ENCODE data around the gene PPIF.

PPIF gene

DNA sequence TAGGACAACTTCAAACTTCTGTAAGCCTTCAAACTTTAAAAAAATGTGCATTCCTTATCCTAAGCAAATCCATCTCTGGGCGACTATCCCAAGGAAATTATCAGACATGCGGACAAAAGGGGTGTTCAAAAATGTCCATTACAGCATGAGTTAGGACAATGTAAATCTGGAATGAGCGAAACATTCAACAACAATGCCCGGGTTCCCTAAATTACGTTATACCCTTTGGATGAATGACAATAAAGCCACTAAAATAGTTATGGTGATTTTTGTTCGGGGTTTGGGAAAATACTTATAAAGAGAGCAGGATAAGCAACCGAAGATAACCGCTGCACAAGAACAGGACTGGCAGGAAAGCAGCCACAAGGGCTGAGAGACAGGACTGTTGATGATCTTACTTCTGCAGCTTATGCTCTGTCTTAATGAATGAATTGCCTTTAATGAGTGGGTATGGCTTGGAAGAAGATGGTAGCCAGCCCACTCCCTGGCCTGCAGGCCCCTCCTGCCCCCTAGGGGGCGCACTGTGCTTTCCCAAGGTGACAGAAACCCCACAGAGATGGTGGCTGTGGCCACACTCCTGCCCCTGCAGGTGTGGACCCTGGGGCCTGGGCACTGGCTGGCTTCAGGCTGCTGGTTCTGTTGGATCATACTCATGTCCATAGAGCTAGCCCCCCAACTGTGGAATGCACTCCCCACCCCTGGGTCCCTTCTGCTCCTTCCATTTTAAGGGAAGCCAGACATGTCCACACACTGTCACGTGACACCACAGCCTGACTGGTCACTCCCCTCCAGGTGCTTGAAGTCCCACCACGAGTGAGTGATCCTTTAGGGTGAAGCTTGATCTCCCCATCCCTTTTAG is 53.1 kb downstream of the PPIF start:
- H3K9ac ChIP-seq (ENCODE audit: low read length), result peak overlapping the region; percentile 78
- peak overlapping the region; percentile 56 to 86 for H3K18ac ChIP-seq (ENCODE audit: low read depth in 1 of 2, low read length in 2 of 2)
- peak overlapping the region; percentile 54 for H2BK120ac ChIP-seq (ENCODE audit: low read depth, low read length)
- H3K79me1 ChIP-seq (replicated peaks; ENCODE audit: low read length, poor library complexity, severe bottlenecking), result peaks cover 22% of the 10 kb centered on the region
- H3K4me3 ChIP-seq (ENCODE audit: insufficient read depth in 1 of 2, low read depth in 1 of 2, low read length in 2 of 2), result peak overlapping the region in 1 of 2 experiments; percentile 67
- peak overlapping the region; percentile 44 for H2BK15ac ChIP-seq (ENCODE audit: low read depth, poor library complexity, severe bottlenecking)
- H3K27ac ChIP-seq (ENCODE audit: low read length, poor library complexity, severe bottlenecking), result peak overlapping the region; percentile 99
- peak overlapping the region in 1 of 2 experiments; percentile 27 for H3K23ac ChIP-seq (ENCODE audit: low read length in 2 of 2)
- DNase-seq, result peak; percentile 42
- 76% methylated on average over 11 of the region's 11 CpGs for WGBS
- H2BK12ac ChIP-seq (ENCODE audit: low read length in 2 of 2), result peak overlapping the region; percentile 76 to 79
- H2AFZ ChIP-seq (ENCODE audit: low read depth, low read length), result no peak overlapping the region
- H3K14ac ChIP-seq (ENCODE audit: low read length in 2 of 2), result peak overlapping the region in 1 of 2 experiments; percentile 31
- H3K4me2 ChIP-seq (ENCODE audit: low read length, poor library complexity, severe bottlenecking), result no peak overlapping the region
- H3K4ac ChIP-seq (ENCODE audit: low read depth in 1 of 2, low read length in 2 of 2), result peak overlapping the region; percentile 54 to 90
- peaks cover 25 to 27% of the 10 kb centered on the region in 2 experiments for H3K36me3 ChIP-seq (ENCODE audit: control insufficient read depth in 1 of 2, insufficient read depth in 2 of 2, low read depth in 1 of 2, low read length in 2 of 2)
- H2BK5ac ChIP-seq (ENCODE audit: low read depth, low read length, poor library complexity, severe bottlenecking), result no peak overlapping the region
- peak overlapping the region; percentile 1 for H4K91ac ChIP-seq (ENCODE audit: low read length)
- no peaks in the 10 kb centered on the region for H3K9me3 ChIP-seq (ENCODE audit: control insufficient read depth, low read length)
- peaks cover 78% of the 10 kb centered on the region for H3K4me1 ChIP-seq (ENCODE audit: control insufficient read depth, insufficient read depth, low read depth, low read length)
- H2AK5ac ChIP-seq (ENCODE audit: low read length, severe bottlenecking), result peak overlapping the region; percentile 34
- H4K8ac ChIP-seq (ENCODE audit: low read length), result peak overlapping the region; percentile 50
- H3K27me3 ChIP-seq (ENCODE audit: control insufficient read depth in 1 of 2, insufficient read depth in 1 of 2, low read length in 2 of 2), result no peaks in the 10 kb centered on the region

- H3K9me3 ChIP-seq (ENCODE audit: control insufficient read depth, low read length), result no peaks in the 10 kb centered on the region
- H2BK5ac ChIP-seq (ENCODE audit: low read depth, low read length, poor library complexity, severe bottlenecking), result no peak overlapping the region
- H3K9ac ChIP-seq (ENCODE audit: low read length), result peak overlapping the region; percentile 78
- peak overlapping the region; percentile 32 for H2AK5ac ChIP-seq (ENCODE audit: low read length, severe bottlenecking)
- DNase-seq, result peak; percentile 63
- H2AFZ ChIP-seq (ENCODE audit: low read depth, low read length), result no peak overlapping the region
- peak overlapping the region; percentile 54 for H2BK120ac ChIP-seq (ENCODE audit: low read depth, low read length)
- peak overlapping the region in 1 of 2 experiments; percentile 67 for H3K4me3 ChIP-seq (ENCODE audit: insufficient read depth in 1 of 2, low read depth in 1 of 2, low read length in 2 of 2)
- peaks cover 25% of the 10 kb centered on the region for H3K79me1 ChIP-seq (replicated peaks; ENCODE audit: low read length, poor library complexity, severe bottlenecking)
- peak overlapping the region; percentile 76 to 79 for H2BK12ac ChIP-seq (ENCODE audit: low read length in 2 of 2)
- H4K91ac ChIP-seq (ENCODE audit: low read length), result peak overlapping the region; percentile 91
- peak overlapping the region in 1 of 2 experiments; percentile 45 for H3K14ac ChIP-seq (ENCODE audit: low read length in 2 of 2)
- 71% methylated on average over 23 of the region's 23 CpGs for WGBS
- peak overlapping the region; percentile 54 to 90 for H3K4ac ChIP-seq (ENCODE audit: low read depth in 1 of 2, low read length in 2 of 2)
- peak overlapping the region; percentile 71 for H4K8ac ChIP-seq (ENCODE audit: low read length)
- no peaks in the 10 kb centered on the region for H3K27me3 ChIP-seq (ENCODE audit: control insufficient read depth in 1 of 2, insufficient read depth in 1 of 2, low read length in 2 of 2)
- no peak overlapping the region for H3K4me2 ChIP-seq (ENCODE audit: low read length, poor library complexity, severe bottlenecking)
- H3K36me3 ChIP-seq (ENCODE audit: control insufficient read depth in 1 of 2, insufficient read depth in 2 of 2, low read depth in 1 of 2, low read length in 2 of 2), result peaks cover 25 to 27% of the 10 kb centered on the region in 2 experiments
- peak overlapping the region; percentile 99 for H3K27ac ChIP-seq (ENCODE audit: low read length, poor library complexity, severe bottlenecking)
- peak overlapping the region; percentile 56 to 67 for H3K18ac ChIP-seq (ENCODE audit: low read depth in 1 of 2, low read length in 2 of 2)
- peak overlapping the region; percentile 55 for H2BK15ac ChIP-seq (ENCODE audit: low read depth, poor library complexity, severe bottlenecking)
- peaks cover 86% of the 10 kb centered on the region for H3K4me1 ChIP-seq (ENCODE audit: control insufficient read depth, insufficient read depth, low read depth, low read length)
- H3K23ac ChIP-seq (ENCODE audit: low read length in 2 of 2), result peak overlapping the region in 1 of 2 experiments; percentile 16
Observed at GRCh38 chr10:79401015-79401921, 54.0 kb downstream of the PPIF start.

DNA sequence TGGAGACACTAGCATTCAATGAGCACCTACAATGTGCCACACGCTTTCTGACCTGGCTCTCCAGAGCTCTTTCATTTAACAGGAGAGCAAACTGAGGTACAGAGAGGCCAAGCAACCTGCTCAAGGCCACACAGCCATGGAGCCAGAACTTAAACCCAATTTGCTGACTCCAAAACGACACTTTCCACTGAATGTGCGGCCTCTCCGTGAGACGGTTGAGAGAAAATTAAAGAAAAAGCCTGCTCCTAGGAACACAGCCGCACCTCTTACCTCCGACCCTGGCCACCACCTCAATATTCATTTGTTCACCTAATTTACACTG is 55.3 kb downstream of the PPIF start:
- 94% methylated on average over 7 of the region's 7 CpGs for WGBS
- Histone ChIP-seq H3K23ac (ENCODE audit: low read length in 2 of 2) (no peak overlapping the region), H3K4ac (ENCODE audit: low read depth in 1 of 2, low read length in 2 of 2) (peak overlapping the region; percentile 78 to 96), H3K18ac (ENCODE audit: low read depth in 1 of 2, low read length in 2 of 2) (peak overlapping the region; percentile 86 to 93), H4K8ac (ENCODE audit: low read length) (peak overlapping the region; percentile 71), H4K91ac (ENCODE audit: low read length) (no peak overlapping the region), H3K79me1 (replicated peaks; ENCODE audit: low read length, poor library complexity, severe bottlenecking) (peaks cover 28% of the 10 kb centered on the region), H3K4me2 (ENCODE audit: low read length, poor library complexity, severe bottlenecking) (no peak overlapping the region), H3K14ac (ENCODE audit: low read length in 2 of 2) (no peak overlapping the region), H3K36me3 (ENCODE audit: control insufficient read depth in 1 of 2, insufficient read depth in 2 of 2, low read depth in 1 of 2, low read length in 2 of 2) (peaks cover 33 to 34% of the 10 kb centered on the region in 2 experiments), H2AK5ac (ENCODE audit: low read length, severe bottlenecking) (peak overlapping the region; percentile 67), H3K4me3 (ENCODE audit: insufficient read depth in 1 of 2, low read depth in 1 of 2, low read length in 2 of 2) (no peak overlapping the region), H2BK15ac (ENCODE audit: low read depth, poor library complexity, severe bottlenecking) (peak overlapping the region; percentile 64), H3K9ac (ENCODE audit: low read length) (peak overlapping the region; percentile 81), H3K27me3 (ENCODE audit: control insufficient read depth in 1 of 2, insufficient read depth in 1 of 2, low read length in 2 of 2) (no peaks in the 10 kb centered on the region), H2BK120ac (ENCODE audit: low read depth, low read length) (peak overlapping the region; percentile 96), H2AFZ (ENCODE audit: low read depth, low read length) (no peak overlapping the region), H3K9me3 (ENCODE audit: control insufficient read depth, low read length) (no peaks in the 10 kb centered on the region), H2BK5ac (ENCODE audit: low read depth, low read length, poor library complexity, severe bottlenecking) (no peak overlapping the region), H3K4me1 (ENCODE audit: control insufficient read depth, insufficient read depth, low read depth, low read length) (peaks cover 92% of the 10 kb centered on the region), H3K27ac (ENCODE audit: low read length, poor library complexity, severe bottlenecking) (peak overlapping the region; percentile 23), H2BK12ac (ENCODE audit: low read length in 2 of 2) (peak overlapping the region; percentile 73 to 88)
- no peak for DNase-seq
